Vagina (tissue), 2 donors: Measurements from ENCODE around the gene SEC23A. TPM values are rescaled to one million over a fixed set of nuclear protein-coding genes. Genes with fewer than 3 reads are reported as not detected.

Source experiments
- DNase-seq, 2 donors: peaks; one replicate each; pipeline ENCODE4 v3.0.0-alpha.2; 2017; ENCODE audit errors: extremely low spot score in 2 of 2
- H3K27ac ChIP-seq: fragments of 200-600 bp; sonication (generic); one replicate; pipeline ENCODE4 v1.5.1; 2019
- H3K27me3 ChIP-seq: fragments of 200-600 bp; sonication (generic); one replicate; pipeline ENCODE4 v1.5.1; 2019
- H3K36me3 ChIP-seq, 2 donors: fragments of 200-600 bp; sonication (generic); one replicate each; pipeline ENCODE4 v1.5.1; 2017 to 2019
- H3K4me1 ChIP-seq: fragments of 200-600 bp; sonication (generic); one replicate; pipeline ENCODE4 v1.5.1; 2019
- H3K4me3 ChIP-seq, 2 donors: fragments of 200-600 bp; sonication (generic); 1 replicate in 1 of 2; 2 replicates in 1 of 2; pipeline ENCODE4 v1.5.1; 2016 to 2019
- H3K9me3 ChIP-seq: fragments of 200-600 bp; sonication (generic); one replicate; pipeline ENCODE4 v1.5.1; 2019
- POLR2A ChIP-seq, 2 donors: fragments of 450-650 bp; IDR thresholded peaks; one replicate each; pipeline ENCODE4 v1.6.1; 2017; ENCODE audit warnings: antibody characterized with exemption in 2 of 2, mild to moderate bottlenecking in 2 of 2, moderate library complexity in 2 of 2
- POLR2AphosphoS5 ChIP-seq, 2 donors: sonication (generic); formaldehyde crosslinking; IDR thresholded peaks; one replicate each; pipeline ENCODE4 v1.9.0; 2017; ENCODE audit warnings: antibody characterized with exemption in 2 of 2, mild to moderate bottlenecking in 2 of 2, low read depth in 1 of 2; ENCODE audit not compliant: insufficient read depth in 1 of 2
- intact Hi-C: fragments of 100-400 bp; cut with DNase I; formaldehyde crosslinking; loops from one replicate; pipeline ENCODE4 v1.15.1; 2023
- total RNA-seq: library from RNA; depleted of rRNA; stranded (reverse); fragments of >200 nt; gene quantifications from one replicate; pipeline ENCODE4 v1.2.3, GENCODE V29; 2016
- TF ChIP-seq, protein P1 (sequence below), 3 experiments: fragments of 450-650 bp in 2 of 3; fragments of 200-600 bp in 1 of 3; sonication (generic) in 1 of 3; IDR thresholded peaks; one replicate each; pipeline ENCODE4 v1.5.1; 2017 to 2019; ENCODE audit warnings: antibody characterized with exemption in 3 of 3, mild to moderate bottlenecking in 2 of 3, moderate library complexity in 2 of 3

The SEC23A gene
- total RNA-seq, 1 donor from 2014 or later = 54.8 TPM

DNA sequence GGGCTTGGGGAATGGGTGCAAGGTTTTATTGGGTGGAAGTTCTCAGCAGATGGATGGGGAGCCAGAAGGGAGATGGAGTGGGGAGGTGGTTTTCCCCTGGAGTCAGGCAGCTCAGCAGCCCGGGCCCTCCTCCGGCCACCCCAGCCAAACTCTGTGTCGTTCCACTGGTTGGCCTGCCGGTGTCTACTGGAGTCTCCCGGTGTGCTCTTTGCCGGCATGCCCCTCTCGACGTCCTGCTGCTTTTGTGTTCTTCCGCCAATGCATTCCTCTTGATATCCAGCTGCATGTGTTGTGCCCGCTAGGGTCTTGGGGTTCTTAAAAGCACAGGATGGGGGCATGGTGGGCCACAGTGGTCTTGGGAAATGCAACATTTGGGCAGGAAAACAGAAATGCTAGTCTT, 72.8 kb downstream of the SEC23A start:
- Histone ChIP-seq H3K36me3 (peaks cover 0 to 29% of the 10 kb centered on the region in 2 donors), H3K27me3 (no peaks in the 10 kb centered on the region), H3K9me3 (no peaks in the 10 kb centered on the region), H3K4me3 (no peak overlapping the region), H3K4me1 (no peaks in the 10 kb centered on the region), H3K27ac (no peak overlapping the region)
- no peak for DNase-seq
- TF ChIP-seq POLR2AphosphoS5 (IDR thresholded peaks at IDR 0.05; ENCODE audit: insufficient read depth in 1 of 2, low read depth in 1 of 2) (no peak), POLR2A (IDR thresholded peaks at IDR 0.05) (no peak)
- TF ChIP-seq, protein P1, sequence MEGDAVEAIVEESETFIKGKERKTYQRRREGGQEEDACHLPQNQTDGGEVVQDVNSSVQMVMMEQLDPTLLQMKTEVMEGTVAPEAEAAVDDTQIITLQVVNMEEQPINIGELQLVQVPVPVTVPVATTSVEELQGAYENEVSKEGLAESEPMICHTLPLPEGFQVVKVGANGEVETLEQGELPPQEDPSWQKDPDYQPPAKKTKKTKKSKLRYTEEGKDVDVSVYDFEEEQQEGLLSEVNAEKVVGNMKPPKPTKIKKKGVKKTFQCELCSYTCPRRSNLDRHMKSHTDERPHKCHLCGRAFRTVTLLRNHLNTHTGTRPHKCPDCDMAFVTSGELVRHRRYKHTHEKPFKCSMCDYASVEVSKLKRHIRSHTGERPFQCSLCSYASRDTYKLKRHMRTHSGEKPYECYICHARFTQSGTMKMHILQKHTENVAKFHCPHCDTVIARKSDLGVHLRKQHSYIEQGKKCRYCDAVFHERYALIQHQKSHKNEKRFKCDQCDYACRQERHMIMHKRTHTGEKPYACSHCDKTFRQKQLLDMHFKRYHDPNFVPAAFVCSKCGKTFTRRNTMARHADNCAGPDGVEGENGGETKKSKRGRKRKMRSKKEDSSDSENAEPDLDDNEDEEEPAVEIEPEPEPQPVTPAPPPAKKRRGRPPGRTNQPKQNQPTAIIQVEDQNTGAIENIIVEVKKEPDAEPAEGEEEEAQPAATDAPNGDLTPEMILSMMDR (IDR thresholded peaks at IDR 0.05) = no peak
- intact Hi-C loops = no loop called here

- DNase-seq = no peak
- no peaks in the 10 kb centered on the region for H3K27me3 ChIP-seq
- no peak overlapping the region for H3K4me3 ChIP-seq
- intact Hi-C loops = no loop called here
- no peak overlapping the region for H3K27ac ChIP-seq
- TF ChIP-seq, protein P1 (IDR thresholded peaks at IDR 0.05) = no peak
- TF ChIP-seq POLR2A (IDR thresholded peaks at IDR 0.05) (no peak), POLR2AphosphoS5 (IDR thresholded peaks at IDR 0.05; ENCODE audit: insufficient read depth in 1 of 2, low read depth in 1 of 2) (no peak)
- no peaks in the 10 kb centered on the region for H3K9me3 ChIP-seq
- H3K36me3 ChIP-seq = peaks cover 0 to 28% of the 10 kb centered on the region in 2 donors
- H3K4me1 ChIP-seq = no peaks in the 10 kb centered on the region
These were observed 73.2 kb downstream of the SEC23A start for GRCh38 chr14:39029789-39030188.

DNA sequence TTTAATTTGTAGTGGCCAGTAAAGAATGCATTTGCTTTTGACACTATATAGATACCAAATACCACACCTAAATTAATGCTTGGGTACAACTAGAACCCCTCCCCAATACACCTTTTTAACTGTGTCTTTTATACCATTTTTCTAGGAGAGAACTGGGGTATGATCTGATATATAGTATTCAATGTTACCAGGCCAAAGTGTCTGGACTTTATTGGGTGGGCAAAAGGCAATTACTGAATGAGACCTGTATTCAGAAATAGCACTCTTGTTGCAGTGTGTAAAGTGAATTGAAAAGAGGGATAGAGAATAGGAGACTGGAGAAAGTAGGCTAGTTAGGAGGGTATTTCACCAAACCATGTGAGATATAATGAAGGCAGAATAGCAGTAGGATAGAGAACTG, 74.4 kb downstream of the SEC23A start:
- intact Hi-C loops = no loop called here
- Histone ChIP-seq H3K27me3 (no peaks in the 10 kb centered on the region), H3K27ac (no peak overlapping the region)

DNA sequence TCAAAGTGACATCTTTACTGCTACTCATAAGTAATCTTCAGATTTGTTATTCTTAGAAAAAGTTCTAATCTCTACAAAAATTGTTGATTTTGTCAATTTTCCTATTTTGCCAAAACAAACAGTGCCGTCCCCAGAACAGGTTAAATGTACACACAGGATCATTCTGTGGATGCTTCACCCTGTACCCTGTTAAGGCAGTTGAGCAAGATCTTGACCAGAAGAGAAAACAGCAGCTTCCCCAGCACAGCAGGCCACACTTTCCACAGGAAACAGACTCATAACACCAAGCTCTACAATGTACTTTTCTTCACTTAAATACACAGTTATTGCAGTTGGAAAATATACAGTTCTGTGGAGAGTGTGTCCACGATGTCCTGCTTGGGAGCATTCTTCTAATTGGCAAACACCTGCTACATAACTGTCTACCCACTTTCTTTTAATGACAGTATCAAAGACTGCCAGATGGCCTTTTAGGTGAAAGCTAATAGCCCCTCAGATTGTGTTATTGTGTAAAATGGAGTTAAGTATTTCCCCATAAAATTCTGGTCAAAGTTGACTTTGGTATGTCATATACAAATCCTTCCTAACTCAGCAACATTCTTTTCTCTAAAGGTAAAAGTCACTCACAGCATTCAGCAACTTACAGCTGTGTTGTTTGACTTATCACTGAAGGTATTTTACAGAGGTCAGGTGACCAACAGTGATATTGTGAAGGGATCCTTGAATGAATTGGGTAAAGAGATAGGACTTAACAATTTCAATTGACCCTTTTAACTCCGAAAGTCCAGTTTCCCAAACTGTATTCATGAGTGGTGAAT, 77.0 kb downstream of the SEC23A start:
- H3K36me3 ChIP-seq = peaks cover 0 to 14% of the 10 kb centered on the region in 2 donors
- no peak overlapping the region for H3K4me3 ChIP-seq
- H3K9me3 ChIP-seq = no peaks in the 10 kb centered on the region
- DNase-seq = no peak
- no peak overlapping the region for H3K27ac ChIP-seq
- H3K27me3 ChIP-seq = no peaks in the 10 kb centered on the region
- intact Hi-C loops = no loop called here
- H3K4me1 ChIP-seq = no peaks in the 10 kb centered on the region
- TF ChIP-seq POLR2A (IDR thresholded peaks at IDR 0.05) (no peak), POLR2AphosphoS5 (IDR thresholded peaks at IDR 0.05; ENCODE audit: insufficient read depth in 1 of 2, low read depth in 1 of 2) (no peak)
- TF ChIP-seq, protein P1 (IDR thresholded peaks at IDR 0.05) = no peak

More for the DNA sequence above, 74.4 kb downstream of the SEC23A start:
- Histone ChIP-seq H3K9me3 (no peaks in the 10 kb centered on the region), H3K4me3 (no peak overlapping the region), H3K36me3 (peaks cover 0 to 28% of the 10 kb centered on the region in 2 donors), H3K4me1 (no peaks in the 10 kb centered on the region)
- no peak for DNase-seq
- no peak for TF ChIP-seq POLR2A (IDR thresholded peaks at IDR 0.05)

- no peak overlapping the region for H3K4me3 ChIP-seq
- intact Hi-C loops = no loop called here
- peaks cover 0 to 8% of the 10 kb centered on the region in 2 donors for H3K36me3 ChIP-seq
- H3K4me1 ChIP-seq = no peaks in the 10 kb centered on the region
- no peak overlapping the region for H3K27ac ChIP-seq
- no peaks in the 10 kb centered on the region for H3K9me3 ChIP-seq
- DNase-seq = no peak
- no peaks in the 10 kb centered on the region for H3K27me3 ChIP-seq
- no peak for TF ChIP-seq POLR2AphosphoS5 (IDR thresholded peaks at IDR 0.05; ENCODE audit: insufficient read depth in 1 of 2, low read depth in 1 of 2)
- TF ChIP-seq POLR2A (IDR thresholded peaks at IDR 0.05) = no peak
- TF ChIP-seq, protein P1 (IDR thresholded peaks at IDR 0.05) = no peak
These were observed 77.7 kb downstream of the SEC23A start for GRCh38 chr14:39025250-39025809.
